ENCODE results near the gene IER5L. TPM values are rescaled to one million over a fixed set of nuclear protein-coding genes. Genes with fewer than 3 reads are reported as not detected.

IER5L gene
- total and polyA plus RNA-seq, 4 donors = 12.6 to 31.5 (median 24.1) TPM

- DNase-seq = peak; percentile 51 to 73 (median 68)
- H3K4me3 ChIP-seq = no peak overlapping the region
- peak overlapping the region; percentile 73 to 78 for H3K27ac ChIP-seq (ENCODE audit: low read depth in 1 of 2, low read length in 1 of 2)
- ATAC-seq (ENCODE audit: insufficient read depth, low FRiP score) = no peak
- no peaks in the 10 kb centered on the region for H3K27me3 ChIP-seq (ENCODE audit: control insufficient read depth in 3 of 3, insufficient read depth in 3 of 3, low read length in 2 of 3)
- TF ChIP-seq, protein P1, sequence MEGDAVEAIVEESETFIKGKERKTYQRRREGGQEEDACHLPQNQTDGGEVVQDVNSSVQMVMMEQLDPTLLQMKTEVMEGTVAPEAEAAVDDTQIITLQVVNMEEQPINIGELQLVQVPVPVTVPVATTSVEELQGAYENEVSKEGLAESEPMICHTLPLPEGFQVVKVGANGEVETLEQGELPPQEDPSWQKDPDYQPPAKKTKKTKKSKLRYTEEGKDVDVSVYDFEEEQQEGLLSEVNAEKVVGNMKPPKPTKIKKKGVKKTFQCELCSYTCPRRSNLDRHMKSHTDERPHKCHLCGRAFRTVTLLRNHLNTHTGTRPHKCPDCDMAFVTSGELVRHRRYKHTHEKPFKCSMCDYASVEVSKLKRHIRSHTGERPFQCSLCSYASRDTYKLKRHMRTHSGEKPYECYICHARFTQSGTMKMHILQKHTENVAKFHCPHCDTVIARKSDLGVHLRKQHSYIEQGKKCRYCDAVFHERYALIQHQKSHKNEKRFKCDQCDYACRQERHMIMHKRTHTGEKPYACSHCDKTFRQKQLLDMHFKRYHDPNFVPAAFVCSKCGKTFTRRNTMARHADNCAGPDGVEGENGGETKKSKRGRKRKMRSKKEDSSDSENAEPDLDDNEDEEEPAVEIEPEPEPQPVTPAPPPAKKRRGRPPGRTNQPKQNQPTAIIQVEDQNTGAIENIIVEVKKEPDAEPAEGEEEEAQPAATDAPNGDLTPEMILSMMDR (IDR thresholded peaks at IDR 0.05; ENCODE audit: control extremely low read depth, extremely low read depth) = no peak
- WGBS, 2 donors = 51 to 77% methylated on average over 7 to 8 of the region's 8 CpGs
- H3K4me1 ChIP-seq (ENCODE audit: control insufficient read depth in 5 of 5, insufficient read depth in 5 of 5, low read length in 5 of 5) = peaks cover 8 to 51% (median 33%) of the 10 kb centered on the region in 5 donors
- H3K9me3 ChIP-seq (ENCODE audit: control insufficient read depth in 4 of 4, insufficient read depth in 3 of 4, low read length in 3 of 4) = no peaks in the 10 kb centered on the region
- H3K36me3 ChIP-seq (ENCODE audit: control insufficient read depth in 4 of 4, insufficient read depth in 4 of 4, low read length in 4 of 4) = peaks cover 0 to 36% (median 15%) of the 10 kb centered on the region in 4 donors
- peak overlapping the region in 1 of 2 donors; percentile 79 for H3K9ac ChIP-seq (ENCODE audit: insufficient read depth in 1 of 2, low read length in 2 of 2)
Observed at GRCh38 chr9:129146441-129146941, 31.6 kb downstream of the IER5L start.

DNA sequence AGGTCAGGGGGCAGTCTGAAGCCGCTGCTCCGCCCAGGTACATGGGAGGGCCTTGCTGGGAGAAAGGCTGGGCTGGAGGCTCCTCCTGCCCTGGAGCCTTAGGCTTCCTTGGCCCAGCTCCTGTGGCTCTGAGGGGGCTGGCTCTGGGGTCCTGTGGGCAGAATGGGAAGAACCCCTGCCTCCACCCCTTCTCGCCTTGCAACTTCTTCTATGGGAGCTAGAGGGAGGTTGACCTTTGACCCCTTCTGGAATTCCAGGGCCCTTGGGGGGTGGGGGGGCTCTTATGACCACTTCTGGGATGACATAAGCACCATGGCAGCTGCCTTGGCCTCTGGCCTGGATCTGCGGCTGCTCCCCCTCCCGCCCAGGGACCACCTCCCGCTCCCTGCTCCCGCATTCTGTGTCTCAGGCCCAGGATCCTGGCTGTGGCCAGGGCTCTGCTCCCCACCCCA lies 32.2 kb downstream of the IER5L start:
- H3K36me3 ChIP-seq (ENCODE audit: control insufficient read depth in 4 of 4, insufficient read depth in 4 of 4, low read length in 4 of 4) = peaks cover 0 to 32% (median 13%) of the 10 kb centered on the region in 4 donors
- H3K27me3 ChIP-seq (ENCODE audit: control insufficient read depth in 3 of 3, insufficient read depth in 3 of 3, low read length in 2 of 3) = no peaks in the 10 kb centered on the region
- peak overlapping the region; percentile 73 to 78 for H3K27ac ChIP-seq (ENCODE audit: low read depth in 1 of 2, low read length in 1 of 2)
- ATAC-seq (ENCODE audit: insufficient read depth, low FRiP score) (no peak), DNase-seq (peak; percentile 81 to 83 (median 82))
- 57 to 82% methylated on average over 7 of the region's 7 CpGs for WGBS, 2 donors
- H3K4me3 ChIP-seq = no peak overlapping the region
- peak overlapping the region in 1 of 2 donors; percentile 79 for H3K9ac ChIP-seq (ENCODE audit: insufficient read depth in 1 of 2, low read length in 2 of 2)
- H3K4me1 ChIP-seq (ENCODE audit: control insufficient read depth in 5 of 5, insufficient read depth in 5 of 5, low read length in 5 of 5) = peaks cover 11 to 57% (median 36%) of the 10 kb centered on the region in 5 donors
- no peaks in the 10 kb centered on the region for H3K9me3 ChIP-seq (ENCODE audit: control insufficient read depth in 4 of 4, insufficient read depth in 3 of 4, low read length in 3 of 4)
- TF ChIP-seq, protein P1 (IDR thresholded peaks at IDR 0.05; ENCODE audit: control extremely low read depth, extremely low read depth) = no peak

DNA sequence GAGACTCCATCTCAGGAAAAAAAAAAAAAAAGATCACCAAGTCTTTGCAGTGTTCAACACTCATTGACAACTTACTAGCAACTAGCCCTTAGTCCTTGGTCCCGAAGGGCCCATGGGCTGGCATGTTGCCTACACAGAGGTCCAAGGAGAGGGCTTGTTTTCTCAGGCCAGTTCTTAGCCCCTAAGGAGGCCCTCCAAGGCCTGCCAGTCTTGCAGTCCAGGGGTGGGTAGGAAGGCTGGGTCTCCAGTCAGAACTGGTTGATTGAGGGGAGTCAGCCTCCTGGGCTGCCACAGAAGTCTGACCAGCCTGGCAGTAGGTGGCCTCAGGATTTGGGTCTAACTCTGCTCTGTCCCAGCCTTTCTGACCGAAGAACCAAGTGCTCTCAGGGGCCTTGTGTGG lies 32.7 kb downstream of the IER5L start:
- DNase-seq (peak in 1 of 3 donors; percentile 17), ATAC-seq (ENCODE audit: insufficient read depth, low FRiP score) (no peak)
- Histone ChIP-seq H3K9ac (ENCODE audit: insufficient read depth in 1 of 2, low read length in 2 of 2) (peak overlapping the region in 1 of 2 donors; percentile 11), H3K27me3 (ENCODE audit: control insufficient read depth in 3 of 3, insufficient read depth in 3 of 3, low read length in 2 of 3) (no peaks in the 10 kb centered on the region), H3K4me1 (ENCODE audit: control insufficient read depth in 5 of 5, insufficient read depth in 5 of 5, low read length in 5 of 5) (peaks cover 16 to 62% (median 39%) of the 10 kb centered on the region in 5 donors), H3K36me3 (ENCODE audit: control insufficient read depth in 4 of 4, insufficient read depth in 4 of 4, low read length in 4 of 4) (peaks cover 0 to 31% (median 13%) of the 10 kb centered on the region in 4 donors), H3K9me3 (ENCODE audit: control insufficient read depth in 4 of 4, insufficient read depth in 3 of 4, low read length in 3 of 4) (no peaks in the 10 kb centered on the region), H3K4me3 (no peak overlapping the region), H3K27ac (ENCODE audit: low read depth in 1 of 2, low read length in 1 of 2) (peak overlapping the region; percentile 73 to 78)
- 72 to 75% methylated on average over 2 of the region's 2 CpGs for WGBS, 2 donors
- TF ChIP-seq, protein P1 (IDR thresholded peaks at IDR 0.05; ENCODE audit: control extremely low read depth, extremely low read depth) = no peak
